Epithelial cell of proximal tubule (primary cell): ENCODE measurements around the gene PLBD2. TPM values are rescaled to one million over a fixed set of nuclear protein-coding genes. Genes with fewer than 3 reads are reported as not detected.

Experiments used
- DNase-seq: peaks from one replicate; pipeline ENCODE4 v3.0.0-alpha.2; 2011; ENCODE audit warnings: low read depth
- H3K4me3 ChIP-seq: 2 replicates; pipeline ENCODE4 v1.5.1; 2011; ENCODE audit warnings: low read depth, mild to moderate bottlenecking, low read length
- total RNA-seq: library from RNA; depleted of rRNA; stranded (reverse); fragments of >200 nt; gene quantifications from 2 replicates; pipeline ENCODE4 v1.2.3, GENCODE V29; 2015
- TF ChIP-seq, protein P1 (sequence below): conservative IDR thresholded peaks from 2 replicates; pipeline ENCODE4 v1.5.1; 2012; ENCODE audit warnings: low read depth, mild to moderate bottlenecking, low read length

The PLBD2 gene
- total RNA-seq, 1 donor from 2014 or later: 20.1 TPM

- no peak for DNase-seq
- TF ChIP-seq, protein P1, sequence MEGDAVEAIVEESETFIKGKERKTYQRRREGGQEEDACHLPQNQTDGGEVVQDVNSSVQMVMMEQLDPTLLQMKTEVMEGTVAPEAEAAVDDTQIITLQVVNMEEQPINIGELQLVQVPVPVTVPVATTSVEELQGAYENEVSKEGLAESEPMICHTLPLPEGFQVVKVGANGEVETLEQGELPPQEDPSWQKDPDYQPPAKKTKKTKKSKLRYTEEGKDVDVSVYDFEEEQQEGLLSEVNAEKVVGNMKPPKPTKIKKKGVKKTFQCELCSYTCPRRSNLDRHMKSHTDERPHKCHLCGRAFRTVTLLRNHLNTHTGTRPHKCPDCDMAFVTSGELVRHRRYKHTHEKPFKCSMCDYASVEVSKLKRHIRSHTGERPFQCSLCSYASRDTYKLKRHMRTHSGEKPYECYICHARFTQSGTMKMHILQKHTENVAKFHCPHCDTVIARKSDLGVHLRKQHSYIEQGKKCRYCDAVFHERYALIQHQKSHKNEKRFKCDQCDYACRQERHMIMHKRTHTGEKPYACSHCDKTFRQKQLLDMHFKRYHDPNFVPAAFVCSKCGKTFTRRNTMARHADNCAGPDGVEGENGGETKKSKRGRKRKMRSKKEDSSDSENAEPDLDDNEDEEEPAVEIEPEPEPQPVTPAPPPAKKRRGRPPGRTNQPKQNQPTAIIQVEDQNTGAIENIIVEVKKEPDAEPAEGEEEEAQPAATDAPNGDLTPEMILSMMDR: peak; percentile 94
- no peak overlapping the region for H3K4me3 ChIP-seq
Observed at GRCh38 chr12:113424915-113425823, 66.8 kb downstream of the PLBD2 start.

- no peak overlapping the region for H3K4me3 ChIP-seq
- no peak for DNase-seq
- TF ChIP-seq, protein P1: no peak
Observed at GRCh38 chr12:113425960-113426453, 67.6 kb downstream of the PLBD2 start.

- H3K4me3 ChIP-seq: no peak overlapping the region
- TF ChIP-seq, protein P1: no peak
- DNase-seq: no peak
Observed at GRCh38 chr12:113427882-113428281, 69.5 kb downstream of the PLBD2 start.

GRCh38 chr12:113428482-113428881 is 70.1 kb downstream of the PLBD2 start:
- DNase-seq: no peak
- TF ChIP-seq, protein P1: no peak
- H3K4me3 ChIP-seq: no peak overlapping the region

DNA sequence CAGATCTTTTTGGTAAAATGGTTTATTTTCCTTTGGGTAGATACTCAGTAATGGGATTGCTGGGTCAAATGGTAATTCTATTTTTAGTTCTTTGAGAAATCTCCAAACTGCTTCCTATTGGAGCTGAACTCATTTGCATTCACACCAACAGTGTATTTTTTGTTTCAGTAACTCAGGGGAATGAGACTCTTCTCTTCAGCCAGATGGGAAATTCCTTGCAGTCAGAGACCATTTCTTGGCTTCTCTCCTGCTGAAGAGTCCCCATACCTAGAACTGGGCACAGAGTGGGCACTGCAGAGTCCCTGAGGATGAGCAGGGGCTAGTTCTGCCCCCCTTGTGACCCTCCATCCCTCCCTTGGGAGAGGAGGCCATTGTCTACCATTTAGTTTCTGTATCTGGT is 74.6 kb downstream of the PLBD2 start:
- DNase-seq: peak; percentile 64
- H3K4me3 ChIP-seq: no peak overlapping the region
- TF ChIP-seq, protein P1: no peak

GRCh38 chr12:113435367-113435766 is 77.0 kb downstream of the PLBD2 start:
- no peak overlapping the region for H3K4me3 ChIP-seq
- no peak for DNase-seq
- TF ChIP-seq, protein P1: no peak

DNA sequence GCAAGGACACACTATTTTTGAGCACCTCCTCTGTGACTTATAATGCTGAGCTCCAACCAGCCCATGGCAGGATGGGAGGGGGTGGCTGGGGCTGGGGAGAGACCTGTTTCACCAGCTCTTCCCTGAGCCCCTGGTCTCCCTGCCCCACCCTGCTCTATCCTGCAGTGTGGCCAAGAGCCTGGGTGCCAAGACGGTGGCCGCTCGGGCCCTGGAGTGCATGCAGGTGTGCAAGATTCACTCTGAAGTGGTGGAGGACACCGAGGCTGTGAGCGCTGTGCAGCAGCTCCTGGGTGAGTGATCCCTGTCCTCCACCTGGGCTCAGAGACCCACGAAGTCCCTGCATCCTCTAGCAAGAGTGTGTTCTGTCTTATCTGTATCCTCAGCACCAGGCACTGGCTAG is 78.2 kb downstream of the PLBD2 start:
- H3K4me3 ChIP-seq: no peak overlapping the region
- DNase-seq: no peak
- TF ChIP-seq, protein P1: no peak
